ENCODE data around the gene NFATC3. TPM values are rescaled to one million over a fixed set of nuclear protein-coding genes. Genes with fewer than 3 reads are reported as not detected.
A peak's percentile ranks its signal among the peaks of the same experiment; 100 is the strongest.

NFATC3 gene
- total RNA-seq, 1 donor from 2014 or later = 51.8 TPM

GRCh38 chr16:68253721-68254120 lies 168.6 kb downstream of the NFATC3 start:
- no peak for DNase-seq (ENCODE audit: low spot score in 2 of 2, unreplicated experiment in 2 of 2)
- no peaks in the 10 kb centered on the region for H3K27me3 Mint-ChIP-seq (ENCODE audit: low read depth)
- peaks cover 12% of the 10 kb centered on the region for H3K36me3 Mint-ChIP-seq
- H3K4me1 Mint-ChIP-seq = peaks cover 7% of the 10 kb centered on the region
- H3K27ac Mint-ChIP-seq = no peak overlapping the region
- TF ChIP-seq CTCF (IDR thresholded peaks at IDR 0.05; ENCODE audit: unreplicated experiment) = no peak
- H3K9me3 Mint-ChIP-seq = no peaks in the 10 kb centered on the region
- H3K4me3 Mint-ChIP-seq = no peak overlapping the region

GRCh38 chr16:68255712-68256111 lies 170.5 kb downstream of the NFATC3 start:
- TF ChIP-seq CTCF (IDR thresholded peaks at IDR 0.05; ENCODE audit: unreplicated experiment) = no peak
- H3K27ac Mint-ChIP-seq = no peak overlapping the region
- no peak overlapping the region for H3K4me3 Mint-ChIP-seq
- peaks cover 8% of the 10 kb centered on the region for H3K36me3 Mint-ChIP-seq
- H3K27me3 Mint-ChIP-seq (ENCODE audit: low read depth) = no peaks in the 10 kb centered on the region
- H3K4me1 Mint-ChIP-seq = peaks cover 7% of the 10 kb centered on the region
- H3K9me3 Mint-ChIP-seq = no peaks in the 10 kb centered on the region
- DNase-seq (ENCODE audit: low spot score in 2 of 2, unreplicated experiment in 2 of 2) = no peak

- DNase-seq (ENCODE audit: low spot score in 2 of 2, unreplicated experiment in 2 of 2) = no peak
- H3K4me3 Mint-ChIP-seq = no peak overlapping the region
- no peaks in the 10 kb centered on the region for H3K27me3 Mint-ChIP-seq (ENCODE audit: low read depth)
- H3K9me3 Mint-ChIP-seq = no peaks in the 10 kb centered on the region
- H3K27ac Mint-ChIP-seq = peak overlapping the region; percentile 43
- peaks cover 2% of the 10 kb centered on the region for H3K36me3 Mint-ChIP-seq
- no peak for TF ChIP-seq CTCF (IDR thresholded peaks at IDR 0.05; ENCODE audit: unreplicated experiment)
- H3K4me1 Mint-ChIP-seq = peaks cover 7% of the 10 kb centered on the region
Measured at GRCh38 chr16:68257251-68257905, 172.2 kb downstream of the NFATC3 start.

- no peak overlapping the region for H3K4me3 Mint-ChIP-seq
- no peak for DNase-seq (ENCODE audit: low spot score in 2 of 2, unreplicated experiment in 2 of 2)
Measured at GRCh38 chr16:68257906-68258800, 173.0 kb downstream of the NFATC3 start.

More at GRCh38 chr16:68257906-68258800, 173.0 kb downstream of the NFATC3 start:
- TF ChIP-seq CTCF (IDR thresholded peaks at IDR 0.05; ENCODE audit: unreplicated experiment) = no peak
- no peaks in the 10 kb centered on the region for H3K27me3 Mint-ChIP-seq (ENCODE audit: low read depth)
- peaks cover 2% of the 10 kb centered on the region for H3K36me3 Mint-ChIP-seq
- H3K27ac Mint-ChIP-seq = peak overlapping the region; percentile 64
- H3K4me1 Mint-ChIP-seq = peaks cover 7% of the 10 kb centered on the region
- H3K9me3 Mint-ChIP-seq = no peaks in the 10 kb centered on the region
